ENCODE data around the gene OR13J1. TPM values are rescaled to one million over a fixed set of nuclear protein-coding genes. Genes with fewer than 3 reads are reported as not detected.
A peak's percentile ranks its signal among the peaks of the same experiment; 100 is the strongest.

Gene OR13J1
- total and polyA plus RNA-seq, 2 donors from 2014 or later = not detected

- no peak overlapping the region for H3K4me3 ChIP-seq (ENCODE audit: low read length in 3 of 3)
- TF ChIP-seq, protein P1, sequence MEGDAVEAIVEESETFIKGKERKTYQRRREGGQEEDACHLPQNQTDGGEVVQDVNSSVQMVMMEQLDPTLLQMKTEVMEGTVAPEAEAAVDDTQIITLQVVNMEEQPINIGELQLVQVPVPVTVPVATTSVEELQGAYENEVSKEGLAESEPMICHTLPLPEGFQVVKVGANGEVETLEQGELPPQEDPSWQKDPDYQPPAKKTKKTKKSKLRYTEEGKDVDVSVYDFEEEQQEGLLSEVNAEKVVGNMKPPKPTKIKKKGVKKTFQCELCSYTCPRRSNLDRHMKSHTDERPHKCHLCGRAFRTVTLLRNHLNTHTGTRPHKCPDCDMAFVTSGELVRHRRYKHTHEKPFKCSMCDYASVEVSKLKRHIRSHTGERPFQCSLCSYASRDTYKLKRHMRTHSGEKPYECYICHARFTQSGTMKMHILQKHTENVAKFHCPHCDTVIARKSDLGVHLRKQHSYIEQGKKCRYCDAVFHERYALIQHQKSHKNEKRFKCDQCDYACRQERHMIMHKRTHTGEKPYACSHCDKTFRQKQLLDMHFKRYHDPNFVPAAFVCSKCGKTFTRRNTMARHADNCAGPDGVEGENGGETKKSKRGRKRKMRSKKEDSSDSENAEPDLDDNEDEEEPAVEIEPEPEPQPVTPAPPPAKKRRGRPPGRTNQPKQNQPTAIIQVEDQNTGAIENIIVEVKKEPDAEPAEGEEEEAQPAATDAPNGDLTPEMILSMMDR (IDR thresholded peaks at IDR 0.05; ENCODE audit: borderline replicate concordance, extremely low read depth, insufficient read depth) = no peak
- H3K36me3 ChIP-seq (ENCODE audit: control insufficient read depth in 2 of 3, insufficient read depth in 3 of 3, low read length in 3 of 3) = no peaks in the 10 kb centered on the region
- H3K27ac ChIP-seq (ENCODE audit: low read depth in 2 of 2, low read length in 2 of 2) = peak overlapping the region; percentile 42 to 52
- peaks cover 0 to 33% (median 15%) of the 10 kb centered on the region in 3 donors for H3K4me1 ChIP-seq (ENCODE audit: control insufficient read depth in 2 of 3, insufficient read depth in 2 of 3, low read depth in 1 of 3, low read length in 3 of 3)
- DNase-seq = no peak
- H3K27me3 ChIP-seq (ENCODE audit: control insufficient read depth, insufficient read depth, low read length) = no peaks in the 10 kb centered on the region
- FAIRE-seq = no peak
- H3K9me3 ChIP-seq (ENCODE audit: control insufficient read depth in 2 of 3, insufficient read depth in 1 of 3, low read length in 3 of 3) = no peaks in the 10 kb centered on the region
- peak overlapping the region in 1 of 3 donors; percentile 34 for H3K9ac ChIP-seq (ENCODE audit: low read length in 3 of 3)
- intact Hi-C loops (cut with DNase I) = no loop called here
Measured at GRCh38 chr9:35834260-35835215, 35.7 kb downstream of the OR13J1 start.

DNA sequence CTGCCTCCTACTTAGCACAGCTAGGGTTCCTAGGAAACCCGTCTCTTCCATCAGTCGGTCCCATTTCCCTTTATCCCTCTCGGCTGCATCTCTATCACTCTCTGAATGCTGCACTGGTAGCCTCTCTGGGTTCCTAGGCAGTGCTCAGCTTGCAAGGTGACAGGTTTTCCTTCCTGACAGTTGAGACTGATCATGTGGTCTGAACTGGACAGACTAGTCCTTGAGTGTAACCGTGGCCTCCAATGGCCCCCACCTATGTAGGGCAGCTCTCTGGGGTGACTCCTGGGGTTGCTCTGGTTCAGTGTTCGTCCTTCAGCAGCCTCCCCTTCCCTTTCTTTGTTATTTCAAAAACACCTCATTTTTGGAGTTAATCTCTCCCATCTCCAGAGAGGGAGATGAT is 37.4 kb downstream of the OR13J1 start:
- Histone ChIP-seq H3K27ac (ENCODE audit: low read depth in 2 of 2, low read length in 2 of 2) (peak overlapping the region; percentile 44 to 52), H3K9me3 (ENCODE audit: control insufficient read depth in 2 of 3, insufficient read depth in 1 of 3, low read length in 3 of 3) (no peaks in the 10 kb centered on the region), H3K27me3 (ENCODE audit: control insufficient read depth, insufficient read depth, low read length) (no peaks in the 10 kb centered on the region), H3K36me3 (ENCODE audit: control insufficient read depth in 2 of 3, insufficient read depth in 3 of 3, low read length in 3 of 3) (no peaks in the 10 kb centered on the region), H3K9ac (ENCODE audit: low read length in 3 of 3) (no peak overlapping the region), H3K4me1 (ENCODE audit: control insufficient read depth in 2 of 3, insufficient read depth in 2 of 3, low read depth in 1 of 3, low read length in 3 of 3) (peaks cover 0 to 36% (median 20%) of the 10 kb centered on the region in 3 donors), H3K4me3 (ENCODE audit: low read length in 3 of 3) (no peak overlapping the region)
- FAIRE-seq (no peak), DNase-seq (peak in 1 of 5 donors; percentile 23)
- TF ChIP-seq, protein P1 (IDR thresholded peaks at IDR 0.05; ENCODE audit: borderline replicate concordance, extremely low read depth, insufficient read depth) = no peak
- intact Hi-C loops (cut with DNase I) = no loop called here

DNA sequence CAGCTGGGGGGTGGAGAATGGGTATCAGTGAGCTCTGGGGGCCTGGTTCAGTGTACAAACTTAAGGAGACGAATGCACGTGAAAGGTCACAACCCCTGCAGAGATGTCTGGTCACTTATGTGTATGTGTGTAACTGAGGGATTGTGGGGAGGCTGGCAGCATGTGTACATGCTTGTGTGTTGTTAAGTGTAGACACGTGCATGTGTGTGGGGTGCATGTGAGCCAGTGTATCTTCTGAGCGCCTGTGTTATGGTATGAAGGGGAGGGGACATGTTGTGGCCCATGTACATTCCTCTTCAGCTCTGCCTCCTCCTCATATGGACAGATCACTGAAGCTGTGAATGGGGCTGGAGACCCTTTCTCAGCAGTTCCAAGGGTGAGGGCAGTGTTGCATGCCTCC is 39.2 kb downstream of the OR13J1 start:
- FAIRE-seq (no peak), DNase-seq (no peak)
- intact Hi-C loops (cut with DNase I) = no loop called here
- Histone ChIP-seq H3K9ac (ENCODE audit: low read length in 3 of 3) (no peak overlapping the region), H3K27me3 (ENCODE audit: control insufficient read depth, insufficient read depth, low read length) (no peaks in the 10 kb centered on the region), H3K4me3 (ENCODE audit: low read length in 3 of 3) (no peak overlapping the region), H3K36me3 (ENCODE audit: control insufficient read depth in 2 of 3, insufficient read depth in 3 of 3, low read length in 3 of 3) (no peaks in the 10 kb centered on the region), H3K27ac (ENCODE audit: low read depth in 2 of 2, low read length in 2 of 2) (no peak overlapping the region), H3K4me1 (ENCODE audit: control insufficient read depth in 2 of 3, insufficient read depth in 2 of 3, low read depth in 1 of 3, low read length in 3 of 3) (peaks cover 0 to 34% (median 20%) of the 10 kb centered on the region in 3 donors), H3K9me3 (ENCODE audit: control insufficient read depth in 2 of 3, insufficient read depth in 1 of 3, low read length in 3 of 3) (no peaks in the 10 kb centered on the region)
- TF ChIP-seq, protein P1 (IDR thresholded peaks at IDR 0.05; ENCODE audit: borderline replicate concordance, extremely low read depth, insufficient read depth) = no peak
